Retina (tissue), 1 donor: Measurements from ENCODE around the gene SSR2.
"Not testable (repeated sequence)": the region's sequence is repeated elsewhere in the genome, so short reads cannot be mapped to it uniquely, and the experiment has no call there.

Experiments used
- DNase-seq: peaks from one replicate; pipeline ENCODE4 v3.0.0-alpha.2; 2016

The SSR2 gene

GRCh38 chr1:155990005-155990739 is 30.6 kb downstream of the SSR2 start:
- DNase-seq, result no peak

- peak; percentile 86 for DNase-seq
Observed at GRCh38 chr1:155989242-155990004, 31.3 kb downstream of the SSR2 start.

- DNase-seq, result not testable (repeated sequence)
Observed at GRCh38 chr1:155984903-155985645, 35.7 kb downstream of the SSR2 start.

- DNase-seq, result no peak
Observed at GRCh38 chr1:155984341-155984740, 36.4 kb downstream of the SSR2 start.

- no peak for DNase-seq
Observed at GRCh38 chr1:155983191-155984024, 37.3 kb downstream of the SSR2 start.

- DNase-seq, result no peak
Observed at GRCh38 chr1:155982106-155982505, 38.6 kb downstream of the SSR2 start.

GRCh38 chr1:155981266-155982088 is 39.3 kb downstream of the SSR2 start:
- peak; percentile 20 for DNase-seq

- DNase-seq, result no peak
Observed at GRCh38 chr1:155979597-155980343, 41.0 kb downstream of the SSR2 start.

- DNase-seq, result no peak
Observed at GRCh38 chr1:155978973-155979429, 41.8 kb downstream of the SSR2 start.

- DNase-seq, result peak; percentile 74
Observed at GRCh38 chr1:155978325-155978972, 42.3 kb downstream of the SSR2 start, which contains the start of gene ARHGEF2. Gene ARHGEF2 (minus strand): TSS chr1:155978547. CDS start chr1:155978427, 120 bp downstream.

GRCh38 chr1:155977690-155978324 is 42.9 kb downstream of the SSR2 start:
- DNase-seq, result peak; percentile 67

- peak; percentile 34 for DNase-seq
Observed at GRCh38 chr1:155976913-155977689, 43.6 kb downstream of the SSR2 start.

GRCh38 chr1:155976062-155976912 is 44.5 kb downstream of the SSR2 start:
- DNase-seq, result peak; percentile 30

GRCh38 chr1:155975375-155976061 is 45.2 kb downstream of the SSR2 start:
- peak; percentile 43 for DNase-seq

GRCh38 chr1:155974208-155975115 is 46.3 kb downstream of the SSR2 start:
- DNase-seq, result peak; percentile 40

- DNase-seq, result no peak
Observed at GRCh38 chr1:155973723-155974122, 47.0 kb downstream of the SSR2 start.
